ENCODE data around the gene HIVEP3.

The HIVEP3 gene

DNA sequence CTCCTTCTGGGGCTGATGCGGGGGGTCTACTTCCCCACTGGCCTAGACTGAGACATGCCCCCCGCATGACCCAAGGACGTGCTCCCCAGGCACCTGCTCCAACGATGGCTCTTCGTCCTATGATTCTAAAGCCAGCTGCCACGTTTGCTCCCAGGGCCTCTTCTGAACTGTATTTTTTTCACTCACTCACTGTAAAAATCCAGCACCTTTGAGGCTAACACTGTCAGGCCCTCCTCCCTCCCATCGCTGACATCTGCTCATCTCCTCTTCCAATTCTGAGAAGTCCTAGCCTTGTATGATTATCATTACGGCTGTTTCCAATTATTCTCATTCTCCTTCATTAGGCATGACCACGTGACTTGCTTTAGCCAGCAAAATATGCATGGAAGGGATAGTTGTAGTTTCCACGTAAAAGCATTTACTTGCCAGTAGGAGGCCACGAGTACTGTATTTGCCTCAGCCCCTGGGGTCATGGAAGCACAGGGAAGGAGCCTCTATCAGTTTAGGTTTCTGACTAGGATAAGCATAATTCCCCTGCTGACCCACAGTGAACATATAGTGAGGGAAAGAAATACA, 415.1 kb downstream of the HIVEP3 start:
- no peak for DNase-seq

- no peak for DNase-seq
Measured at GRCh38 chr1:41502912-41503311, 415.8 kb downstream of the HIVEP3 start.

DNA sequence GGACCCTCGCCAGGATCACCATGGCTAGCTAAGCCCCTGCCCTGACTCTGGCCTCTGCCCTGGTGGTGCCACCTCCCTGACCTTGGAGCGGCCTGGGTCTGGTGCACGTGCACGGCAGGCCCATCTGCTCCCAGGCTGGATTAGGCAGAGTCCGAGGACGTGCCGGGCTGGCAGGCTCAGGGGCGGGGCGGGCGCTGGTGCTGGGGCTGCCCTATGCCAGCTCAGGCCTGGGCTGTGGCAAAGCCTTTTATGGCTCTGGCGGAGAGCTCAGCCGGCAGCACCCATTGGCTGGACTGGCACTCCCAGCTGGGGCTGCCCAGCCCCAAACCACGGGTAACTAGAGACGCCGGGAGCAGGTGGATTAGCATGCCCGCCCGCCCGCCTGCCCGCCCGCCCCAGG, 417.1 kb downstream of the HIVEP3 start:
- DNase-seq, result no peak

DNA sequence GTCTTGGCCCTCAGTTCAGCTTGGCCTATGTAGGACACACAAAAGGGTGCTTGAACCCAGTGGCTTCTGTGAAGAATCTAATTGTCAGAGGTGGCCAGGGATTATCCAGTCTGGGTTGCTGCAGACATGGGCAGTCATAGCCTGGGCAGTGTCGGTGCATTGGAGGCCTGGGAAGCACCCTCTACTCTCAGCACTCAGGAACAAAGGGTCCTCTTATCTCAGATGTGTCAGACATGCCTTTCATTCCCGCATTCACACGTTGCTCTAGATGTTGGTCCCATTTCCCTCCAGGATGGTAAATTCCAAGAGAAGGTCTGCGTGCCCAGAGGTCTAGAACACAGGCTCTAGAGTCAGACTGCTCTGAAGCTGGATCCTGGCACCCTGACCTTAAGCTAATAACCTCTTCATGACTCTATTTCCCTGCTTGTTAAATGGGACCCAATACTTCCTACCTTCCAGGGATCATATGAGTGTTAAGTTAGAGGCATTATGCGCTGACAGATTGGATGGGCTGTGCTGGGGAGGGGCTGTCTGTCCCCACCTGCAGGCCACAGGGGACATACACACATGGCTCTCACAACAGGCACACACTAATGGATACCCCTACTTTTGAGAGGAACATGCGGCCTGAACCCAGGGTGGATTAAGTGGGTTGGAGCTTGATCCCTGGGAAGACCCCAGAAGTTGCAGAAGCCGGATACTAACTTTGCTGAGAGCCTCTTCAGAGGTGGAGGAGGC, 417.8 kb downstream of the HIVEP3 start:
- DNase-seq, result no peak

- no peak for DNase-seq
Measured at GRCh38 chr1:41500378-41500777, 418.3 kb downstream of the HIVEP3 start.

DNA sequence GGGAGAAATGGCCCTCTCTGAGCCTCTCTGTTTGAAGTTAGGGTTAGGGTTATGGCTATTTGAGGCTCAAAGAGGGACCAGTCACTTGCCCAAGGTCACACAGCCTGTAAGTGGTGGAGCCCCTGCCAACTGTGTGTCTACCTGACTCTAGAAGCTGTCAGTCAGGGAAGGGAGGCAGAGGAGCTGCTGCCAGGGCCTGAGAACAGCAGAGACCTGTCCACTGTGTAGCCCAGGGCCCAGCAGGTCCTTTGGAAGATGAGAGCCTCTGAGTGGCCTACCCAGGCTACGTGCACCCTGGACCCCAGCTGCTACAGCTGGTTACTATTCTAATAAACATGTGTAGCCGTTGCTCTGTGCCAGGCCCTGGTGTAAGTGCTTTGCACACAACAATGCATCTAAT, 419.1 kb downstream of the HIVEP3 start:
- DNase-seq, result no peak

- DNase-seq, result no peak
Measured at GRCh38 chr1:41498804-41499203, 419.9 kb downstream of the HIVEP3 start.

DNA sequence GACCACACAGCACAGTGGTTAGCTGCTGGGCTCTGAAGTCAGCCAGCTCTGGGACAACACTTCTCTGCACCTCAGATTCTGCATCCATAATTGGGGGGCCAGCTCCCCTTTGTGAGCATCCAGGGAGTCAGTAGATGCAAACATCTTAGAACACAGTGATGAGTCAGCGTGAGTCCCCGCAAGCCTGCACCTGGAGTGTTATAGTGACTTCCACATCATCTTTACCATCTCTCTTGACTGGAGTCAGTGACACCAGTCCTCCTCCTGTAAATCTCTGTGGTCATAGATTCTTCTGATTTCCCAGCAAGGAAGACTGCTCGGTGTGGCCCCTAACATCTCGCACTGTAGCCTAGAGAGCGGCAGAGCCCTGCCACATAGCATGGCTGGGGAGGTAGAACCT, 420.3 kb downstream of the HIVEP3 start:
- DNase-seq, result no peak

GRCh38 chr1:41497461-41498030, 421.2 kb downstream of the HIVEP3 start:
- DNase-seq, result no peak

GRCh38 chr1:41497056-41497440, 421.7 kb downstream of the HIVEP3 start:
- DNase-seq, result no peak

- DNase-seq, result no peak
Measured at GRCh38 chr1:41496080-41497055, 422.4 kb downstream of the HIVEP3 start.

GRCh38 chr1:41495210-41495948, 423.3 kb downstream of the HIVEP3 start:
- no peak for DNase-seq

DNA sequence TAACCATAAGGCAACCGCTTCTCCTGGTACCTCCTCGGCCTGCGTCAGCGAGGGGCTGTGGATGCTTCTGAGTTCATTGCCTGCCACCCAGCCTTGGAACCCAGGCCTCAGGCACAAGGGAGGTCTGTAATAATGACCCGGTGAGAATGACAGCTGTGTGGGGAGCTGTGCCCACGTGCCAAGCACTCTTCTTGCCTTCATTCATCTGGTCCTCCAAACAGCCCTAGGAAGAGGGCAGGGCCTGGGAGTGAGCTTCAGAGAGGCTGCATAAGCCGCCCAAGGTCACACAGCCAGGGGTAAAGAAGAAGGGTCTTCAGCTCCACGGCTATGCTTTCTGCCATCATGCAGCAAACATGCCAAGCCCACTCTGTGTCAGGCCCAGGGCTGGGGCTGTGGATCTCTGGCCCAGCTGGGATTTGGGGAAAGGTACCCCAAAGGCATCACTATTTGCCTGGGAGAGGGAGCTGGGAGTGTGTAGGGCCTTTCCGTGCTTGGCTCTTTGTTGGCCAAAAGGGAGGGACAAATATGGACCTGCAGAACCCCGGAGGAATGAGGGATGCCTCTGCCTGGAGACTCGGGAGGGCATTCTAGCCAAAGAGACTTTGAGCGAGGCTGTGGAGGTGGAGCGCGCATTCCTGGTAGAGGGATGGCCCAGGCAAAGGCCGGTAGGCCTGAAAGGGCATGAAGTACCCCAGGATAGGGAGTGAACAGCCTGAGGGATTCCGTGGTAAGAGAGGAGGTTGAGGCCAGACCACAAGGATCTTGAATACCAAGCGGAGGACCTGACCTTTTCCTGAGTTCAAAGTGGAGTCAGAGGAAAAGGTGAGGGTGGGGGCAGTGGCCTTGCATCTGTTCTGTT, 424.1 kb downstream of the HIVEP3 start:
- no peak for DNase-seq

GRCh38 chr1:41493626-41494350, 424.9 kb downstream of the HIVEP3 start:
- DNase-seq, result no peak

DNA sequence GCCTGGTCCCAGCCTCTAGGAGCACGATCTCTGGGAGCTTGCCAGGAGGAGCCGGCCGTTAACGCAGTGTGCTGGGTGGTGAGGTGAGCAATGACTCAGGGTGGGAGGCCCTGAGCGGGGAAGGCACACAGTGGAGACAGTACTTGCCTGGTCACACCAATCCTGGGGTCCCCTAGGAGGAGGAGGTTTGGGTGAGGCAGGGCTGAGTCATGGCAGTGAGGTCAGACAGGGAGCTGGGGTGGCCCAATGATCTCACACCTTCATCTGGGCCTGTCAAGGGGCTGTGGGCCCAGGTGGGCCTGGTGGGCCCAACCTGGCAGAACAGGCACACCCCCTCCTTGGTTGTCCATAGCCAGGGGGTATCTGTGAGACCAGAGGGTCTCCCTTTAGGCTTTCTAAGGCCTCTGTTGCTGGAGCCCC, 425.6 kb downstream of the HIVEP3 start:
- no peak for DNase-seq

DNA sequence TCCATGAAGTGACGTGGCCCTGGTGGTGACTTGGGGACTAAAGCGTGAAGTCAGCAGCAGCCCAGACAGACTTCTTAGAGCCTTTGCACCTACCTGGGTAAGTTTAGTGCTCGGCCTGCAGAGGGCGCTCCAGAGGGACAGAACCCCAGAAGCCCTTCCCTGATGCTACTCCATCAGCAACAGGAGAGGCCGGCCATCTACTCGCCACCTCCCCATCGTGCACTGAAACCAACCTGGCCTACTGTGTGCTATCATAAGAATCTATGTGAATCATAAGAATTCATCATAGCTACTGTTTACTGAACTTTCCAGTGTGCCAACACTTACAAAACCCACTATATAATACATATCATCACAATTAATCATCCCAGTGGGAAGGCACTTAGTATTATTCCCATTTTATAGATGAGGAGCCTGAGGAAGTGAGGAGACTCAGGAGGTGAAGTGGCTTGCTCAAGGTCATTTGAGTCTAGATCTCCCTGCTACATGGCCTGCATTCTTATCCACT, 426.3 kb downstream of the HIVEP3 start:
- DNase-seq, result no peak

DNA sequence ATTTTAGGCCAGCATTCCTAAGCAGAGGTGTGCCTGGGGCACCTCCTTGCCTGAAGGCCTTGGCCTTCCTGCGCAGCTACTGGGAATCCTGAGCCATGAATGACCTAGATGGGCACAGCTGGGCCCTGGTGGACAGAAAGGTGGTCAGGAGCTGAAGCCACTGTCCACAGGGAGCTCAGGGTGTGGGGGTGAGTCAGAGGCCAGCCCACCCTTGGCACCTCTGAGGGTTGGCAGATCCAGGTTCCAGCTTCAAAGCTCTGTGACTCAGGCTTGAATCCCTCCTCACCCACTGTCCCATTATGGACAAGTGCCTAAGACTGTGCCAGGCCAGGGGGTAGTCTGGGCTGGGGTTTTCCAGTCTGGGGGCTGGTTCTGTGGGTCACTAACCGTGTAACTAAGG, 427.8 kb downstream of the HIVEP3 start:
- DNase-seq, result no peak

DNA sequence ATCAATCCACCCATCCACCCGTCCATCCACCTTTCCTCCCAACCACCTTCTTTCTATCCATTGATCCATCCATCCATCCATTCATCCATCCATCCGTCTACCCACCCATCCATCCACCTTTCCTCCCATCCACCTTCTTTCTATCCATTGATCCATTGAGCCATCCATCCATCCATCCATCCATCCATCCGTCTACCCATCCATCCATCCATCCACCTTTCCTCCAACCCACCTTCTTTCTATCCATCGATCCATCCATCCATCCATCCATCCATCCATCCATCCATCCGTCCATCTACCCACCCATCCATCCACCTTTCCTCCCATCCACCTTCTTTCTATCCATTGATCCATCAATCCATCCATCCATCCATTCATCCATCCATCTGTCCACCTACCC, 429.2 kb downstream of the HIVEP3 start:
- no peak for DNase-seq

GRCh38 chr1:41488040-41488951, 430.4 kb downstream of the HIVEP3 start:
- DNase-seq, result no peak
